K562 (cell line): ENCODE results near the gene MADD.

ENCODE experiments used
- POLR2A ChIP-seq: fragments of 450-650 bp; conservative IDR thresholded peaks from 2 replicates; pipeline ENCODE4 v1.6.1; 2016
- RBM17 ChIP-seq: fragments of 200-400 bp; formaldehyde crosslinking; IDR thresholded peaks from 2 replicates; pipeline ENCODE4 v1.6.1; 2017; ENCODE audit warnings: low read depth, mild to moderate bottlenecking, low read length, borderline replicate concordance
- SMAD4 ChIP-seq: fragments of 250-450 bp; sonication (Bioruptor Pico); conservative IDR thresholded peaks from 2 replicates; pipeline ENCODE4 v1.8.0; 2021; ENCODE audit warnings: inconsistent platforms, mild to moderate bottlenecking, moderate library complexity
- ZBTB7A ChIP-seq: IDR thresholded peaks from 2 replicates; pipeline ENCODE4 v1.6.1; 2011; ENCODE audit warnings: low read depth, mild to moderate bottlenecking, low read length, moderate library complexity, borderline replicate concordance; ENCODE audit not compliant: control insufficient read depth
- ZNF79 ChIP-seq: fragments of 250-450 bp; sonication (Bioruptor Pico); IDR thresholded peaks from 2 replicates; pipeline ENCODE4 v1.4.0; 2020; ENCODE audit warnings: low read depth, mild to moderate bottlenecking, moderate library complexity
- TF ChIP-seq, protein P1 (sequence below): sonication (generic); formaldehyde crosslinking; IDR thresholded peaks from 2 replicates; pipeline ENCODE4 v1.8.0; 2023; ENCODE audit warnings: missing genetic modification reagents, mild to moderate bottlenecking, borderline replicate concordance

DNA sequence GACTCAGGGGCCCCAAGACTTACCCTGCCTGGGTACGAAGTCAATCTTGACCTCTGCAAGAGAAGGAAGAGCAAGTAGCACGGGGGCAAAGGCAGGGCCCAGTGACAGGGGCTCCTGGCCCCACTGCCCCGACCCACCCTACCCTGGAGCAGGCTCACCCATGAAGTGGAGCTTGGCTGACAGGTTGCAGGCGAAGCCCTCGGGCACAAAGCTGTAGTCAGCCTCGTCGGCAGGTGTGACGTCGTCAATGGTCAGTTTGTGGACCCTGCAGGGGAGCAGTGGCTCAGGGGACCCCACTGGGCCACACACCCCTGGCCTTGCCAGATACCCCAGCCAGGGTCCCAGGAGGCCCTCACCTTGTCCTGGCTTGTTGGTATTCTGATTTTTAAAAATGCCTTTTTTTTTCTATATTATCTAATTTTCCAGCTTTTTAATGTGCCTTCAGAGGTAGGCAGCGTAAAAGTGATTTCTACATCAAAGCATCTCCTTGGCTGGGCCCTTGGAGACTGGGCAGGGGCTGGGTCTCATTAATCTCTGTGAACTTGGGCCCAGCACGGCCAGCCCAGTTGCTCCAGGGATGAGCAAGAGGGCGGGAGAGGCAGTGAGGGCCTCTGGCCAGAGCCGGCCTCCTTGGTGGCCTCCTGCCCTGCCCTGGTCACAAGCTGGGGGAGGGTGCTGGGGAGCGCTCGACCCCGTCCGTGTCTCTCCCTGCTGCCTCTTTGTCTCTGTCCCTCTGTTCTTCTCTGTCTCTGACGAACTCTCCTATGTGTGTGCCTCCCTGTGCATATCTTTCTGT is 71.2 kb downstream of the MADD start:
- TF ChIP-seq, protein P1, sequence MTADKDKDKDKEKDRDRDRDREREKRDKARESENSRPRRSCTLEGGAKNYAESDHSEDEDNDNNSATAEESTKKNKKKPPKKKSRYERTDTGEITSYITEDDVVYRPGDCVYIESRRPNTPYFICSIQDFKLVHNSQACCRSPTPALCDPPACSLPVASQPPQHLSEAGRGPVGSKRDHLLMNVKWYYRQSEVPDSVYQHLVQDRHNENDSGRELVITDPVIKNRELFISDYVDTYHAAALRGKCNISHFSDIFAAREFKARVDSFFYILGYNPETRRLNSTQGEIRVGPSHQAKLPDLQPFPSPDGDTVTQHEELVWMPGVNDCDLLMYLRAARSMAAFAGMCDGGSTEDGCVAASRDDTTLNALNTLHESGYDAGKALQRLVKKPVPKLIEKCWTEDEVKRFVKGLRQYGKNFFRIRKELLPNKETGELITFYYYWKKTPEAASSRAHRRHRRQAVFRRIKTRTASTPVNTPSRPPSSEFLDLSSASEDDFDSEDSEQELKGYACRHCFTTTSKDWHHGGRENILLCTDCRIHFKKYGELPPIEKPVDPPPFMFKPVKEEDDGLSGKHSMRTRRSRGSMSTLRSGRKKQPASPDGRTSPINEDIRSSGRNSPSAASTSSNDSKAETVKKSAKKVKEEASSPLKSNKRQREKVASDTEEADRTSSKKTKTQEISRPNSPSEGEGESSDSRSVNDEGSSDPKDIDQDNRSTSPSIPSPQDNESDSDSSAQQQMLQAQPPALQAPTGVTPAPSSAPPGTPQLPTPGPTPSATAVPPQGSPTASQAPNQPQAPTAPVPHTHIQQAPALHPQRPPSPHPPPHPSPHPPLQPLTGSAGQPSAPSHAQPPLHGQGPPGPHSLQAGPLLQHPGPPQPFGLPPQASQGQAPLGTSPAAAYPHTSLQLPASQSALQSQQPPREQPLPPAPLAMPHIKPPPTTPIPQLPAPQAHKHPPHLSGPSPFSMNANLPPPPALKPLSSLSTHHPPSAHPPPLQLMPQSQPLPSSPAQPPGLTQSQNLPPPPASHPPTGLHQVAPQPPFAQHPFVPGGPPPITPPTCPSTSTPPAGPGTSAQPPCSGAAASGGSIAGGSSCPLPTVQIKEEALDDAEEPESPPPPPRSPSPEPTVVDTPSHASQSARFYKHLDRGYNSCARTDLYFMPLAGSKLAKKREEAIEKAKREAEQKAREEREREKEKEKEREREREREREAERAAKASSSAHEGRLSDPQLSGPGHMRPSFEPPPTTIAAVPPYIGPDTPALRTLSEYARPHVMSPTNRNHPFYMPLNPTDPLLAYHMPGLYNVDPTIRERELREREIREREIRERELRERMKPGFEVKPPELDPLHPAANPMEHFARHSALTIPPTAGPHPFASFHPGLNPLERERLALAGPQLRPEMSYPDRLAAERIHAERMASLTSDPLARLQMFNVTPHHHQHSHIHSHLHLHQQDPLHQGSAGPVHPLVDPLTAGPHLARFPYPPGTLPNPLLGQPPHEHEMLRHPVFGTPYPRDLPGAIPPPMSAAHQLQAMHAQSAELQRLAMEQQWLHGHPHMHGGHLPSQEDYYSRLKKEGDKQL = no peak
- no peak for TF ChIP-seq POLR2A
- no peak for TF ChIP-seq ZNF79 (CRISPR knock-in tag)
- no peak for TF ChIP-seq SMAD4 (CRISPR knock-in tag)
- no peak for TF ChIP-seq RBM17
- TF ChIP-seq ZBTB7A = no peak
